ENCODE results near the gene B4GALT2.

B4GALT2 gene

GRCh38 chr1:44032170-44032790 lies 53.3 kb downstream of the B4GALT2 start:
- DNase-seq = peak; percentile 56

GRCh38 chr1:44033041-44033575 lies 54.1 kb downstream of the B4GALT2 start:
- no peak for DNase-seq

GRCh38 chr1:44033756-44034155 lies 54.7 kb downstream of the B4GALT2 start:
- DNase-seq = no peak

- no peak for DNase-seq
Measured at GRCh38 chr1:44034423-44034822, 55.4 kb downstream of the B4GALT2 start.

GRCh38 chr1:44034976-44035716 lies 56.1 kb downstream of the B4GALT2 start:
- DNase-seq = no peak

- DNase-seq = no peak
Measured at GRCh38 chr1:44035726-44036408, 56.9 kb downstream of the B4GALT2 start.

GRCh38 chr1:44036409-44037139 lies 57.6 kb downstream of the B4GALT2 start:
- DNase-seq = peak; percentile 98

- DNase-seq = no peak
Measured at GRCh38 chr1:44037154-44037553, 58.1 kb downstream of the B4GALT2 start.

- DNase-seq = no peak
Measured at GRCh38 chr1:44038876-44039657, 60.1 kb downstream of the B4GALT2 start.

GRCh38 chr1:44040418-44040817 lies 61.4 kb downstream of the B4GALT2 start:
- DNase-seq = no peak
